NOMO-1 treated with dmso at 0.1 percent for 144 hours (cell line): ENCODE results near the gene B3GNT9.
"Not testable (repeated sequence)": the region's sequence is repeated elsewhere in the genome, so short reads cannot be mapped to it uniquely, and the experiment has no call there.

Source experiments
- DNase-seq: peaks from one replicate; lab custom pipeline; 2025; ENCODE audit not compliant: unreplicated experiment; lab: John Stamatoyannopoulos, UW

B3GNT9 gene

DNA sequence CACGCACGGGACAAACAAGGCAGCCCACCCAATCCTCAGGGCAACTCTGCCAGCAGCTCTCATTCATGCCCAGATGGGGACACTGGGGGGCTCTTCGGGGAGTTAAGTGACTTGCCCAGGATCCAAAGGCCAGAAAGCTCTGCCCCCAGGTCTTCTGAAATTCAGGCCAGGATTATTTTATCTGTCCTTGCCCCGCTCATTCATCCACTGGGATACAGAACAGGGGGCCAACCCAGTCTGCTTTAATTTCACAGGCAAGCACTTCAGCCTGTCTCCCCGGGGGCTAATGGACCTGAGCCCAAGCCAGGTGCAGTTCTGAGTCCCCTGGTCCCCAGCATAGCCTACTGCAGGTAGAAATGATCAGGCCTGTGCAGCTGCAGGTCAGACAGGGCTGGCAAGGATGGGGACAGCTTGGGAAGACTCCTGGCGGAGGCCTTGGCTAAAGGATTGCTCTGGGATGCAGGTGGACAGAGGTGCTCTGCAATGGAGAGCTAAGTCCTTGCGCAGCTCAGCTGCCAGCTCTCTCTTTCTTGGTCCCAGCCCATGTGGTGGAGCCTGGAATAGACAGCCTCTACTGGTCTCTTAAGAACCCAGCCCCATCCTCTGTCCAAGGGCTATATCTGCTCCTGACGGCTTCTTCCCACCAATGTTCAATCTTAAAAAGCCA is 766 bp upstream of the B3GNT9 start:
- DNase-seq, result no peak

GRCh38 chr16:67150047-67150832 is 558 bp downstream of the B3GNT9 start:
- DNase-seq, result no peak

DNA sequence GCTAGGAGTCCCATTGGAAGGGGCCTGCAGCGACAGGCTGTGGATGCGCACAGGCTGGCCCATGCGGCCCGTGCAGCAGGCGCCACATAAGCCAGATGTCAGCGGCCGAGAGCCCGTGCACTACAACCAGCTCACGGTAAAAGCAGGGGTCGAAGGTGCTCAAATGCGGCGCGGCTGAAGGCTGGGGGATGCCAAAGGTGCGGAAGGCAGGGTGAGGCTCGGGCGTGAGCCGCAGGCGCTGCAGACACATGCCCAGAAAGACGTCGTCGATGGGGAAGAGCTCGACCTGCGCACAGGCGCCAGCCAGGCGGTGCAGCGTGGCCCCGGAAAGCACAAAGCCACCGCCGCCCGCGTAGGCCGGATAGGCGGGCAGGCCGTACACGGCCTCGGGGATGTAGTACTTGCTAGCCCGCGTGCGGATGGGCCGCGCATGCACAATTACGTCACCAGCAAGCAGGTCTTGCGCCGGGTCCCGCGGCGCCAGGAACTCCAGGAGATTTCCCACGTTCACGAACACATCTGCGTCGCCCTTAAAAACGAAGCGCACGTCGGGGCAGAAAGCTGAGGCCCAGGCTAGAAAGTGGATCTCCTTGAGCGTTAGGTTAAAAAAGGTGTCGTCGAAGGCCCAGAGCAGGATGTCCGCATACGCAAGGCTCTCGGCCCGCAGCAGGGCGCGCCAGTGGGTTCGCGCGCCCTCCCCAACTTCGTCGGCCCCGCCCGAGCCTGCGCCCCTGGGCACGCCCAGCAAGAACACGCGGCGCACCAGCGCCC is 1.3 kb downstream of the B3GNT9 start:
- no peak for DNase-seq

DNA sequence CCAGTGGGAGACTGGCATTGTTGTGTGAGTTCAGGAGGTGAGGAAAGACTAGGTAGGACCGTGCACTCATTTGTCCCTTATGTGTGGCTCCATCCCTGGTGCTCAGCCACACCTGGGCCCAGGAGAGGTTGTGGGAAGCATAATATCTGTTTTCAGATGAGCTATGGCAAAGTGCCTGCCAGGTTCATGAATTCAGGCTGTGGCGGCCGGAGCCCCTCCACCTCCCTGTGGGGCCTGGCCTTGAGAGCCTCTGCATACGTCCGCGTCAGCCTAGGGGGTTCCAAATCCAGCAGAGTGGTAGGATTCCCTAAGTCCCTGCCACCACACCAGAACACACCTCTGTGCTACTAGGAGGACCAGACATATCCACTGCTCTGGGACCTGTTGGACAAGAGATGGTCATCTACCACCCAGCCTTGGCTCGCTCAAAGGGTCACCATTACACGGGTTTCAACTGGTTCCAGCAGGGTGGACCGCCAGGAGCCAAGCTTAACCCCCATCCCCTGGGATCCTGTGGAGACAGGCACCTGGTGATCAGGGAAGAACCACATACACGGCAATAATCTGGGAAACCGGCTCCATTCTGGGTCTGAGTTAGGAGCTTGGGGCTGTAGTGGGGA is 2.0 kb downstream of the B3GNT9 start:
- DNase-seq, result no peak

- DNase-seq, result no peak
These were observed 2.6 kb downstream of the B3GNT9 start for GRCh38 chr16:67148221-67148620.

DNA sequence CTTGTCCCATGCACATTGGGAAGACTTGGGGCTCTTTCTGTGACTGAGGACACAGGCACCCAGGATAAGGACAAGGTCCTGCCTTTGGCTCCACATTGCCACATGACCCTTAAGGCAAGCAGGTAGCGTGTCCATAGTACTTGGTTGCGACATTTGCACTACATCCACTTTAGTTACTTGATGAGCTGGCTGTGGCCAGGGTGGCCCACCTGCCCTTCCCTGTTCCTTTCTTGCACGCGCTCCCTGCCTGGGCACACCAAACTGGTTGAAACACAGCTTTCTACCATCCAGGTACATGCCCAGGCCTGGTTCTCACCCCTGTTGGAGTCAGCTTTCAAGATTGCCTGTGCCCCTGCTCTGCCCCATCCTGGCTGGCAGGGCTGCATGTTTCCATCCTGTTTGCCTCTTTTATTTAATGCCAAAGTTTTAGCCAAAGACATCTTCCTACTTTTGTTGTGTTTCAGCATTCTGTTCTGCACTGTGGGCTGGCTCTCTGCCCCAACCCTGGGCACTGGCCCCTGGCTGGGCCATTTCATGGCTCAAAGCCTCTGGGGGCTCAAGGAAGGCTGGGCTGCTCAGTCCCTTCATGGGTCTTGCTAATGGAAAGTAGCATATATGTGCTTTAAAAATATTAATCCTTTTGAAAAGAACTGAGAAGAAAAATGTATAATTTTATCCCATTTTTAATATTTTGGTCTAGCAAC is 3.2 kb downstream of the B3GNT9 start:
- no peak for DNase-seq

GRCh38 chr16:67146523-67147357 is 4.1 kb downstream of the B3GNT9 start:
- DNase-seq, result no peak

DNA sequence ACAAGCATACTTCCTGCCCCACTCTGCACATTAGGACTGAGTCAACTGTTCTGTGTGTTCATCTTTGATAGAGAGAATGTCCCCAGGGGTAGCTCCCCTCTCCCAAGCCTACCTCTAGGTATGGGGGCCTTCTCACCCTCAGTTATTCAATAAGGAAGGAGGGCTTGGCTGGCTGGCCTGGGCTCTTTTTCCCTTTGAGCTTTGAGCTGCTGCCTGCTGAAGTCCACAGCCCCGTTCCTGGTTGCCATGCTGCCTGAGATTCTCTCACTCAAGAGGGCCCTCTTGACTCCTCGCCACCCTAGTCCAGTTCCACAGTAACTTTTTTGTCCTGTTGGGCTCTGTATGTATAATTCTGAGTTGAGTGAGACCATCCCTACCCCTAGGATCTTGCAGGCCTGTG is 5.1 kb downstream of the B3GNT9 start:
- no peak for DNase-seq

DNA sequence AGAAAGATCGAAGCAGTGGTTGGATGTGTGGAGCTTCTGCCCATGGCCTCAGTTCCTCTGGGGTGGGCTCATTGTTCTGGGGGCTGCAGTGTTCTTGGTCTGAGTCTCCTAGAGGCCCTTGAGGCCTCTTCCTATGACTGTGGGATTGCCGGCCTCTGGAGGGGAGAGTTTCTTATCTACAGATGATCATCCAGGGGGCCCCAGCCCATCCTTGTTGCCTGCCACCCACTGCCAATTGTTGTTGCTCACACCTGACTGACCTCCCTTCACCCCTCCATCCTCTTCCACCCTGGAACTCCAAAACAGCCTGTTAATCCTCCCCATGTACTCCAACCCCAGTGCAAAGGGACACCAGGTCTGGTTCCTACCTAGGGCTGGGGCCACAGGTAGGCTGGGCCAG is 5.9 kb downstream of the B3GNT9 start:
- DNase-seq, result no peak

DNA sequence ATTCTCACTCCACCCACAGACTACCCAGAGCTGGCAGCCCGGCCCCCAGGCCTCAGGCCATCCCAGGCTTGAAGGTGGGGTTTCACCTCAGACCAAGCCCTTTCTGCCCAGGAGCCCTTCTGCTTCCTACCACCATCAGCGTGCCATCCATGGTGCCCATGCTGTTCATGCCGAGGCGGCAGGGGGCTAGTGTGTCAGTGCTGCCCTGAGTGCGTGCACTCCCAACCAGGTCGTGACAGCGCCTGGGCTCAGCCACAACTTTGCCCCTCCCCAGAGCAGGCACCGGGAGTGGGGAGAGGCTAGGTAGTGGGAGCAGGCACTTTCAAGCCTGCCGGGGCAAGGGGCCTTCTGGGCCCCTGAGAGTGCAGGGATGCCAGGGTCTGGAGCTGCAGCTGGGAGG is 8.5 kb downstream of the B3GNT9 start:
- no peak for DNase-seq

DNA sequence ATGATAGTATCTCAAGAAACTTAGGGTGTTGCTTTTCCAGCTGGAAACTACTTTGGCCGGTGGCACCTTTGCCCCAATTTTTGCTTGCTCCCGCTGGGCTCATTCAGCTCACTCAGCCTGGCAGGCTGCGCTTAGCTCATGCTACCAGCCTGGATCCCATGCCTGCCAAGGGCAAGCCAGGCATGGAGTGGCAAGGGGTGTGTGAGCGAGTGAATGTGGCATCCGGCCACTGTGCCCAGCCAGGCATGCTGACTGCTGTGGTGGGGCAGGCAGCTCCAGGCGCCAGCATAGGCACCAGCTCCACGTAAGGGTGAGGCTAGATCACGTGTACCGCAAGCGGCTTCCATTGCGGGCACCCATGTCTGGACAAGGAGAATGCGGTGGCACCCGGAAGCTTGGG is 9.4 kb downstream of the B3GNT9 start:
- no peak for DNase-seq

DNA sequence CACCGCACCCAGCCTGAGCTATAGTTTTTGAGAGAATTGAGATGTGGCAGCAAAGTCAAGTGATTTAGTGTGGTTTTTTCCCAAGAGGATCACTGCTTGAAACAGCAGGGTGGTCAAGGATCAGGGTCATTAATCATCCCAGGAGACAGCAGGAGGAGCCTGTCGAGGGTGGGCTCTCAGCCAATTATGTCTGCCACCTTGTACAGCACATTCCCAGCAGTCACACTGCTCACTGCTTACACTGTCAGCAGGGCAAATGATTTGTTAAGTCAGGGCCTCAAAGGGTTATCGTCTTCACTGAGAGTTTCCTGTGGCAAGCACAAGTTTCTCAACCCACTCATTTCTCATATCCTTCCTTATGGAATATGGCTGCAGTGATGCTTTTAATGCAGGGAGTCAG is 13.2 kb downstream of the B3GNT9 start:
- no peak for DNase-seq

DNA sequence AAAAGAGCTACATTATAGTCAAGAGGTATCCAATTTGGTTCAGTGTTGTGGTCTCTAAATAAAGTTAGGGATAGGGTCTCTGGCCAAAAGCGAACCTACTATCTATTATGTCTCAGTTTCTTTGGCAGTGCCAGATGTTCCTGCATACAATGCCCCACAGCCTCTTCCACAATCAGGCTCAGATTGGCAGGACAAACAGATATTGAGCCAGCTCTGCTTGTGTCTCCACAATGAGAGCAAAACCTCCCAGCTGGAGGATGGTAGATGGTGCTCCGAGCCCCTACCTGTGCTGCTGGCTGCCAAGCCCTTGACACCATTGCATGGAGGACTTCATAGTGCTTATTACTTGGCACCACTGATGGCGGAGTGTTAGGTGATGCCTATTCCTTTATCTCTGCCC is 21.4 kb downstream of the B3GNT9 start:
- no peak for DNase-seq

- no peak for DNase-seq
These were observed 21.9 kb downstream of the B3GNT9 start for GRCh38 chr16:67128887-67129286.

DNA sequence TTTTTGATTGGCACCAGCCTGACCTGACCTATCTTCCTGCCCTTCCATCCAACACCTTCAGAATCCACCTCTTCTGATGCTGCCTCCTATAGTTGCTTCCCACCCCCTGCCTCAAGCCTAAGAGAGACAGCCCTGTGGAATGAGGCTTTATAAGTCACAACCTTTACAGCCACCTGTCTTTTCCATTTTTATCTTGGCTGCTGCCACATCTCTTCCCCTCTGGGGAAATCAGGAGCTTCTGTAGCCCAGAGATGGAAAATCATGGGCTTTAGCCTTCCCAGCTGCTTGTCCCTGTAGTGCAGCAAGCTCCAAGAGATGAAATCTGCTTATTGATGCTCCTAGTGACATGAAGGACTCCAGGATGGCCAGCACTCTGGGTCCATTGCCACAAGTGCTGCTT is 22.4 kb downstream of the B3GNT9 start:
- no peak for DNase-seq

- not testable (repeated sequence) for DNase-seq
These were observed 28.0 kb downstream of the B3GNT9 start for GRCh38 chr16:67122799-67123198.

GRCh38 chr16:67120025-67120424 is 30.8 kb downstream of the B3GNT9 start:
- no peak for DNase-seq

- no peak for DNase-seq
These were observed 33.1 kb downstream of the B3GNT9 start for GRCh38 chr16:67117716-67118115.

- DNase-seq, result no peak
These were observed 34.1 kb downstream of the B3GNT9 start for GRCh38 chr16:67116388-67117311.
